ENCODE measurements around the gene POLR2L. TPM values are rescaled to one million over a fixed set of nuclear protein-coding genes. Genes with fewer than 3 reads are reported as not detected.

POLR2L gene
- total RNA-seq, 1 experiment from 2014 or later: 99.7 TPM

- Histone ChIP-seq H3K27ac (no peak overlapping the region), H3K4me3 (no peak overlapping the region), H3K79me2 (ENCODE audit: low read depth) (peaks cover 12% of the 10 kb centered on the region), H3K4me1 (replicated peaks; ENCODE audit: insufficient read depth) (peaks cover 28% of the 10 kb centered on the region), H3K27me3 (ENCODE audit: insufficient read depth, low read depth) (no peaks in the 10 kb centered on the region), H3K36me3 (ENCODE audit: low read depth) (no peaks in the 10 kb centered on the region), H3K9me3 (ENCODE audit: insufficient read depth, low read depth) (no peaks in the 10 kb centered on the region), H3K4me2 (peak overlapping the region; percentile 96), H2AFZ (no peak overlapping the region), H3K9me2 (ENCODE audit: insufficient read depth) (no peaks in the 10 kb centered on the region), H3F3A (ENCODE audit: insufficient read depth, low read depth) (peaks cover 21% of the 10 kb centered on the region; the same call in 1 of the 2 replicates), H4K20me1 (ENCODE audit: insufficient read depth) (no peaks in the 10 kb centered on the region)
- CTCF ChIA-PET: no interaction called here
- BruUV-seq (replicated peaks): no TSS peak
- intact Hi-C loops (cut with micrococcal nuclease; ENCODE audit: unreplicated experiment): no loop called here
- DNase-seq: peak in 1 of 2 experiments; percentile 4
- POLR2A ChIA-PET (ENCODE audit: unreplicated experiment): interaction anchor here (0.6 kb wide), 1 partner anchor 18 kb away, joined by 7 read pairs; no protein-coding TSS in a partner anchor
- TF ChIP-seq EZH2 (IDR thresholded peaks at IDR 0.05; ENCODE audit: low read depth) (no peak), CTCF (conservative IDR thresholded peaks at IDR 0.05) (no peak)
Measured at GRCh38 chr11:831118-831864, 11.0 kb downstream of the POLR2L start.

- H3K9me3 ChIP-seq (ENCODE audit: insufficient read depth, low read depth): no peaks in the 10 kb centered on the region
- no peaks in the 10 kb centered on the region for H3K36me3 ChIP-seq (ENCODE audit: low read depth)
- POLR2A ChIA-PET (ENCODE audit: unreplicated experiment): no interaction called here
- H4K20me1 ChIP-seq (ENCODE audit: insufficient read depth): no peaks in the 10 kb centered on the region
- no peak overlapping the region for H2AFZ ChIP-seq
- H3K4me2 ChIP-seq: no peak overlapping the region
- H3K9me2 ChIP-seq (ENCODE audit: insufficient read depth): no peaks in the 10 kb centered on the region
- no peak overlapping the region for H3K4me3 ChIP-seq
- H3F3A ChIP-seq (ENCODE audit: insufficient read depth, low read depth): peaks cover 21% of the 10 kb centered on the region; the same call in 1 of the 2 replicates
- no peak for DNase-seq
- CTCF ChIA-PET: no interaction called here
- no peak overlapping the region for H3K27ac ChIP-seq
- peaks cover 35% of the 10 kb centered on the region for H3K4me1 ChIP-seq (replicated peaks; ENCODE audit: insufficient read depth)
- H3K27me3 ChIP-seq (ENCODE audit: insufficient read depth, low read depth): no peaks in the 10 kb centered on the region
- TF ChIP-seq EZH2 (IDR thresholded peaks at IDR 0.05; ENCODE audit: low read depth) (no peak), CTCF (conservative IDR thresholded peaks at IDR 0.05) (no peak)
- BruUV-seq (replicated peaks): no TSS peak
- H3K79me2 ChIP-seq (ENCODE audit: low read depth): peaks cover 12% of the 10 kb centered on the region
- intact Hi-C loops (cut with micrococcal nuclease; ENCODE audit: unreplicated experiment): no loop called here
Measured at GRCh38 chr11:830295-831117, 11.8 kb downstream of the POLR2L start.

GRCh38 chr11:829847-830294 is 12.5 kb downstream of the POLR2L start:
- Histone ChIP-seq H3K9me2 (ENCODE audit: insufficient read depth) (no peaks in the 10 kb centered on the region), H3K9me3 (ENCODE audit: insufficient read depth, low read depth) (no peaks in the 10 kb centered on the region), H3F3A (ENCODE audit: insufficient read depth, low read depth) (peaks cover 19% of the 10 kb centered on the region; the same call in 1 of the 2 replicates), H3K4me3 (no peak overlapping the region), H3K79me2 (ENCODE audit: low read depth) (peaks cover 12% of the 10 kb centered on the region), H3K27me3 (ENCODE audit: insufficient read depth, low read depth) (no peaks in the 10 kb centered on the region), H3K4me1 (replicated peaks; ENCODE audit: insufficient read depth) (peaks cover 37% of the 10 kb centered on the region), H2AFZ (no peak overlapping the region), H3K36me3 (ENCODE audit: low read depth) (no peaks in the 10 kb centered on the region), H4K20me1 (ENCODE audit: insufficient read depth) (no peaks in the 10 kb centered on the region), H3K27ac (no peak overlapping the region), H3K4me2 (no peak overlapping the region)
- no TSS peak for BruUV-seq (replicated peaks)
- ChIA-PET CTCF (no interaction called here), POLR2A (ENCODE audit: unreplicated experiment) (no interaction called here)
- intact Hi-C loops (cut with micrococcal nuclease; ENCODE audit: unreplicated experiment): no loop called here
- peak in 1 of 2 experiments; percentile 18 for DNase-seq
- TF ChIP-seq CTCF (conservative IDR thresholded peaks at IDR 0.05): no peak
- TF ChIP-seq EZH2 (IDR thresholded peaks at IDR 0.05; ENCODE audit: low read depth): no peak

Measured in PC-9 (cell line).